ENCODE results near the gene DRD3.
A peak's percentile ranks its signal among the peaks of the same experiment; 100 is the strongest.

DRD3 gene

DNA sequence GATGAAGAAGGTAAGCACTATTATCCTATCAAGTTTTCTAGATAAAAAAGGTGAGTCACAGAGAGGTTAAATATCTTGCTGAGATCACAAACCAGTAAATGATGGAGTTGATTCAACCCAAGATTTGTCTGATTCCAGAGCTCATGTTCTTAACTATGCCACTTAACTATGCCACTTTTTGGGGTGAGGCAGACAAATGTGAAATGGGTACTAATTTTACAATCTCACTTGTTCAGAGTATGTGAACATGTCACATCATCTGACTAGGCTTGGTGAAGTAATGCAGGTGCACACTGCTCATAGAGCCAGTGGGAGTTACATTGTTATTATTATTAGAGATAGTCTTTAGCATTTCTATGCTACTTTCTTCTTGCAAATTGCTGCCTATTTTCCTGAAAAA, 2.0 kb downstream of the DRD3 start:
- no peak for DNase-seq

DNA sequence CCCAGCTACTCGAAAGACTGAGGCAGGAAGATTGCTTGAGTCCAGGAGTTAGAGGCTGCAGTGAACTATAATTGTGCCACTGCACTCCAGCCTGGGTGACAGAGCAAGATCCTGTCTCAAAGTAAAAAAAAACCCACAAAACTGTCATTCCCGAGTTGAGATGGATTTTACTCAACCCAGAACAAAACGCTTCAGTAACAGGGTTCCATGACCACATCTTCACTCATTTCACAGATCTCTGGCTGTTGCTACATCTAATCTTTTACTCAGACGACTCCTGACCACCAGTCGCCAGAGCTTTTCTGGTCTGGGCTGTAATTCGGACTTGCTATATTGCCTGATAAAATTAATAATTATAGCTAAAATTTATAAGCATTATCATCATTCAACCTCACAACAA, 2.4 kb downstream of the DRD3 start:
- DNase-seq, result no peak

DNA sequence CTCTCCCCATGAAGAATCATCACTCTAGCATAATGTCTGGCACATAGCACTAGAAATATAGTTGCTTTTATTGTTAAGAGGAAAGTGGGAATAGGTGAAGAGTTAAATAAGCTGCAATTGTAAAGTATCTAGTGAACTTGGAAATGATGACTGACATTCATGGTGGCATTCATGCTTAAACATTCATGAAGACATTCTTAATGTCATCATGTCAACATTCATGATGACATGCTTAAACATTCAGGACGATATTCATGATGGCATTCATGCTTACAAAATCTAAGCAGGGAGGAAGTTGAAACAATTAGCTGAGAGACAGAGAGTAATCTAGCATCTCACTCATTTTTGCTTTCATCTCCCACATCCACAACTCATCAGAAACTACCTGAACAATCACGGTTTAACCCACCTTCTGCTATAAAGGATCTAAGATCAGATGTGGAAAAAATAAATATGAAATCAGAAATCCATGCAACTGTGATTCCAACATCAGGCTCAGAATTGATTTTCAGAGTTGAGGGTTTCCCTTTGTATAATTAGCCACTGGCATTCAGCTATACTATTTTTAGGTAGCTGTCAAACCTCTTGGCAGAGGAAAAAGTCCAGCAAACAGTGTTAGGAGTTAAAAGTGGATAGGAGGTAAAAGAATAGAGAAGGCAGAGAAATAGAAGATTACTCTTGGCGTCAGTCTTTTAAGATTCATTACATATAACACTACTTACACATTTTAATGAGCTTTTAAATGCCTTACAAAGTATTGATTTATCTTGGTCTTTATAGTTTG, 3.5 kb downstream of the DRD3 start:
- DNase-seq, result no peak

DNA sequence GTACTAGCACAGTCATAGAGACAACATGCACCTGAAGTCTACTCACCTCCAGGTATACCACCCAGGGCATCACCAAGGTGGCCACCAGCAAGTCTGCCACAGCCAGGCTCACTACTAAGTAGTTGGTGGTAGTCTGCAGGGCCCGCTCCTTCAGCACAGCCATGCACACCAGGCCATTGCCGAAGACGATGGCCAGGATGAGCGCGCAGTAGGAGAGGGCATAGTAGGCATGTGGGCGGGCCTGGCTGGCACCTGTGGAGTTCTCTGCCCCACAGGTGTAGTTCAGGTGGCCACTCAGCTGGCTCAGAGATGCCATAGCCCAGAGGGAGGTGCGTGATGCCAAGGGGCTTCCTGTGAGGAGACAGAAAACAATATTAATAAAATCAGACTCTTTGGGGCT, 7.2 kb downstream of the DRD3 start:
- no peak for DNase-seq

DNA sequence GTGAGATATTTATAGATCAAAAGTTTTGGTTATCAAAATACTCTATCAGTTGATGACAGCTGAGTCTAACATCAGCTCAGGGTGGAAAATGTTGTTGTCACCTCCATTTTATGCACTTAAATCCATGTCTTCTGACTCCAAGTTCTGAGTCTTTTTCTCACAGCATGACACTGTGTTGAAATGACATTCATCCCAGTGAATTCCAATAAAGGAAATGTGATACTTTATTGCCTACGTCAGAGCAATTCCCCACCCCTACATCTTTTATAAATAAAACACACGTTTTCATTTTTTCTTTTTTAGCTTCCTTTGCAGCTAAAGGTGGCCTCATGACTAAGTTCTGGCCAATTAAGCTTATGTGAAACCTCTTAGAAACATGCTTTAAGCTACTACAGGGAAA, 10.7 kb downstream of the DRD3 start:
- no peak for DNase-seq

DNA sequence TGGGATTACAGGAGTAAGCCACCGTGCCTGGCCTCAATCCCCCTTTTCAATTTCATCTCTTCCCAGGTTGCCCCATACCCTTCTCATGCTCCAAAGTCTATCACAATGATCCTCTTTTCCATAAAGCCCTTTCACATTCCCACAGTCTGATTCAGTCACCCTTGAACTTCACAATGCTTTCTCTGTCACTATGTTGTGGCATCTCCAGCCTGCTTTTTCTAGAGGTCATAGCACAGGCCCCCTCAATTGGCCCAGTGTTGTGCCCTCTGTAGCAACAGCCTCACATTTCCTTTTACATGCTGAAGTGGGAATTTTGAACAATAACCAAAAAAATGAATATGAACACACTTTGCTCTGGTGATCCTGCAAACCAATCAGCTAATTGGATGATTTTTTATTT, 21.5 kb downstream of the DRD3 start:
- no peak for DNase-seq

DNA sequence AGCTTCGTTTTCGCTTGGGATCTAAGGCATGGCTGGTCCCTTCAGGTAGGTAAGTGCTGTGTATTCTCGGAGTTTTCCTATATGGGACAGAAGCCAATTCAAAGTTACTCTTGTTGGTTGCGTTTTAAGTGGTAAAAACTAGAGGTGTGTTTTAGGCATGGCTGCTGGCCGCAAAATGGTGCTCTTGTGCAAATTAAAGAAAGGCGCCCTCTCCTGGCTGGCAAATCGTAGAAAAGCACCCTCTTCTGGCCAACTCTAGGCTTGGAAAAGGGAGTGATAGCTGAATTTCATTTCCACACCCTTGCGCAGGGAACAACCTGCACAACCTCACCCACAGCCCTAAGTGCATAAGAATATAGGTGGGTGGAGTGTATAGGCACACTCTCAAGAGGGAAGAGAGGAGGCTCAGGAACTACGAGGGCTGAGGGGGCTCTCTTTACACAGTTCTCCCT, 23.5 kb downstream of the DRD3 start:
- peak in 1 of 2 experiments; percentile 40 for DNase-seq

DNA sequence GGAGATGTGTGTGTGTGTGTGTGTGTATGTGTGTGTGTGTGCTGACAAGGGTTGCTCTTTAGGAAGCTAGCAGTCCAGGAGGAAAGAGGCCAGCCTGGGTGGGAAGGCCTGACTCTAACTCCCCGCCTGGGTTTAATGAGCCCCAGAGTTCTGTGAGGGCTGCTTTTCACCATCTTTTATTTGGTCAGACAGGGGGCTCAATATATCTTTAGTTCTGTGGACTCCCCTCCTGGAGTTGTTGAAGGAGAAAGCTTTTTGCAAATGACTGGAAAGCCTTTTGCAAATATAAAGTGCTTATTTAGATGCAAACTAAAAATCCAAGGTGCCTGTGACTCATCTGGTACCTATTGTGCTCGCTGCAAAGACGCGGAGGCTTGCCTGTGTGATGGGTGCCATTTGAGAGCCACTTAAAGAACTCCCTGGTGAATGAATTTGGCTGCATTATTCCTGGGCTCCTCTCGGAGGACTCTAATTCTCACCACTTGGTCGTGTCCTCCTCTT, 24.5 kb downstream of the DRD3 start:
- no peak for DNase-seq

DNA sequence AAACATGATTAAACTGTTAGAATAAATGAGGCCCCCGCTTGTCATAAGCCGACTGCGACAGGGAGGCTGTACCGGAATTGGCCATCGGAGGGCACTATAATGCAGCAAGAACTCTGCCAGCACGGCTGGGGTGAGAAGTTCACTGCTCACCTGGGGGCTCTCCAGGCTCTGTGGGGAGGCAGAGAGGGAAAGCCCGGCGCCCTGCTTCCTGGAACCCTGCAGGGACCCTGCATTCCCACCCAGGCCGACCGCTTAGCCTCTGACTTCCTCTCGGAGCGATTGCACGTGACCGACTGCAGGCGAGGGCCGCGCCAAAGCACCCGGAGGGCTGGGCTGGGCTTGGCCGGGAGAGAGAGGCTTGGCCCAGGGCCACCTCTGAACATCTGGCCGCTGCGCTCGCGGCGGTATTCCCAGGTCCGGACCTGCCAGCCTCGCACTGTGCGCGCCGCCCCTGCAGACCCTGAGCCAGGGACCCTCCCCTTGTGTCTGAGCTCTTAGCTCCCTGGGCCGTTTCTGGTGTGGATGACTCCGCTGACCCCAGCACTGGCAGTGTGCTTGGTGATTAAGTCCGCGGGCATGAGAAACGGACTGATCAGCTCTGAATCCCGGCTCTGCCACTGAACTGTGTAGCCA, 26.2 kb downstream of the DRD3 start:
- DNase-seq, result peak; percentile 38 to 77

DNA sequence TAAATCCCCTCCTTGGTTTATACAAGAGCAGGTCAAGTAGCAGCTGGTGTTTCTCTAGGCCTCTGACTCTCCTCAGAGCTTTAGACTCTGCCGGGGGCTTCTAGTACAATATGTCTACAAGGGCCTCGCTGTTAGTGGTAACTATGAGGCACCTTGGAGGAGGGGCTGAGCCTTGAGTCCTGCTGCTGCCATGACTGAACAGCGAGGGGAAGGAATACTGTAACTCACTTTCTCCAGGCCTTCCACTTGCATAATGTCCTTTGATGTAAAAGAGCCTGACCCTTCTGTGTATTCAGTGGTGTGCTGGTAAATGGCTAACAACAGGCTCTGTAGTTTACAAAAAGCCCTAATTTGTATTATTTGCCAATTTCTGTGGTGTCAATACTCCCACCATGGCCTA, 27.8 kb downstream of the DRD3 start:
- no peak for DNase-seq

DNA sequence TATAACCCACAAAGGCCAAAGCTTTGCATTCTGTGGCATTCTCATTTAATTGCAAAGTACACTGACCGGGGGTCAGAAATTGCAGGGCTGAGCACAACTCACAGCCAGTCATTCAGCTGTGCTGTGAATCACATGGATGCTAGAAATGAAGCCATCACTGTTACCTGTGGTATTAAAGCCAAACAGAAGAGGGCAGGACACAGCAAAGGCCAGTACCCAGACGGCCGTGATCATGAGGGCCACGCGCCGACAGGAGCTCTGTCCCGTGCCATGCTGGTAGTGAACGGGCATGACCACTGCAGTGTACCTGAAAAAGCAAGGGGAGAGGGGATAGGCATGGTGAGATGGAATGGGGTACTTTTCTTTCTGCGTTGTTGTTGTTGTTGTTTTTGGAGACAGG, 31.6 kb downstream of the DRD3 start:
- DNase-seq, result no peak

DNA sequence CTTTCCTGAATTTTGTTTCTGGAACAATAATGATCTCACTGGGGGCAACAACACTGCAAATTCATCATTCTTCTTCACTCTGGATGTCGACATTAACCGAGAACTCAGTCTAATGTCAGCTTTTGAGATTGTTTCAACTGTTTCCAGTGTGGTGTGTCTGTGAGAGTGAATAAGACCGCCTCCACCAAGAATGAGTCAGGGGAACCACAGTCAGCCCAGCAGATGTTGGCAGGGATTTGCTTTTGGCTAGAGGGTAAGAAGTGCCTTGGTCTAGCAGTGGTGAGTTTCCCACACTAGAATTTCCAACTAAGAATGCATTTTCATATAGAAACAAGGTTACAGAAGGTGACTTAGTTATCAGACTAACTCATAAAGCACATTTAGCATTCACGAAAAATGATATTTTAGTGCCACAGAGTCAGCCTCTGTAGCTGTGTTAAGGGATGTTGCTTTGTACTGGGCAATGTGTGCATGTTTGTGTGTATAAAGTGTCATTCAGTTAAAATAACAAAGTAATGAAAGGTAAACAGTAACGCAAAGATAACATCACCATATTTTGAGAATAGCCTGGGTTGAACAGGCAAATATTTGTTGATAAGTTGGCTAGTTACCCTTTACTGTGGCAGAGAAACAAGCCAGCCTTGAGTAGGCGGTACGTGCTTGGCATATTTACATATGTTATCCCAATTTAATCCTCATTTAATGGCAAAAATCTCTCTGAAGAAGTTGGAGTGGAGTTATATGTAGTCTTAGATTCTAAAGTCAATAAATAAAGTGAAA, 33.8 kb downstream of the DRD3 start:
- DNase-seq, result no peak

DNA sequence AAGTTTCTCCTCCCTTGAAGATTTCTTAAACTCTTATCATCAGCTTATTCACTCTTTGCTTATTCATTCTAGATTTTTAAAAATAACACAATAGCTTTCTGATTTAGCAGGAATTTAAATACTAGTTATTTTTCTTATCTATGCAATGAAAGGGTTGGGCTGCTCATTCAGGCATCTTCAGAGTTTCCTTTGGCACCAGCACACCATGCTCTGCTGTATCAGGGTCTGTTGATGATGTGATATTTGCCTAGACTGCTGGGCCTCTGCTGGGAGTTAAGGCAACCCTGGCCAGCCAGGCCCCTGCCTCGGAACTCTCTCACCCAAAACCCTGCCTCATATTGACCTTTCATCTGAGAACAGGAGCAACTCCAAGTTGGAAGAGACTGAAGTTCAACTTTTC, 35.0 kb downstream of the DRD3 start:
- DNase-seq, result no peak

DNA sequence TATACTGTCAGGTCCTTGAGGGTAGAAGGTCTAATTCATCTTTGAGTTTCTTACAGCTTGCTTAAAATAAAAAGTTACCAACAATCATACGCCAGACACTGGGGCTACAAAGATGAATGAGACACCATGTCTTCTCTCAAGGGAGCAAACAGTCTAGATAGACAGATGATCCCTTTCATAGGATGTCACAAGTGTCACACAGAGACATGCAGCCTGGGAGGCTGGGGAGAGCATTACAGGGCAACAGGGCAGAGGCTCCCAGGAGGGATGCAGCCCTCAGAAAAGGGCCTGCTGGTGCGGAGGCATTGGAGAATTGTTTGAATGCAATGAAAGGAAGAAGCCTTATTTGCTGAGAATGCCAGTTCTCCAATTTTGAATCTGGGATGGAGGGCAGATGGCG, 39.0 kb downstream of the DRD3 start:
- DNase-seq, result no peak

DNA sequence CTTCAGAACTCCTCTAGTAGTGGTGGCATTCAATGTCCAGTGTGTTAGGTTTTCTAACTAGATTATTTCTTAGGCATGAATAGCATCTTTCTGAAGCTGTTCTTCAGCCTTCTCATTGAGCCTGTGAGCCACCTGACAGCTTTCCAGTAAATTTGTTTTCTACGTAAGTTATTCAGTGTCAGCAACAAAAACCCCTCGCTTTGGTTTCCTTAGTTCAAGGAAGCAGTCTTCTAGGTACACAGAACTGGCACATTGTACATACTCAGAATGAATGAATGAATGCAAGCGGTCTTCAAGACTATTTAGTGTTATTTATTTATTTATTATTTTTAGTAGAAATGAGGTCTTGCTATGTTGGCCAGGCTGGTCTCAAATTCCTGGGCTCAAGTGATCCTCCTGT, 44.9 kb downstream of the DRD3 start:
- DNase-seq, result no peak

DNA sequence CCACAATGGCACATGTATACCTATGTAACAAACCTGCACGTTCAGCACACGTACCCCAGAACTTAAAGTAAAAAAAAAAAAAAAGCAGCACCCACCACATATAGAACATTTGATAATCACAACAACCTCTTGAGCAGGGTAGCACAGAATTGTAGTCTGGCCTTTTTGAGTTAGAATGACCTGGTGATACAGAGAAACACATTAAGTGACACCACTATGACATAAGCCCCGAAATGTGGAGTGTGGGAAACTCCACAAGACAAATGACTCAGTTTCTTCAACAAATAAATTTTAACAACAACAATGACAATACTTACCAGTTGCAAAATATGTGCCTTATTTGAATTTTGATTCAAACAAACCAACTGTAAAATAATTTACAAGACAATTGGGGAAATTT, 46.4 kb downstream of the DRD3 start:
- DNase-seq, result no peak

DNA sequence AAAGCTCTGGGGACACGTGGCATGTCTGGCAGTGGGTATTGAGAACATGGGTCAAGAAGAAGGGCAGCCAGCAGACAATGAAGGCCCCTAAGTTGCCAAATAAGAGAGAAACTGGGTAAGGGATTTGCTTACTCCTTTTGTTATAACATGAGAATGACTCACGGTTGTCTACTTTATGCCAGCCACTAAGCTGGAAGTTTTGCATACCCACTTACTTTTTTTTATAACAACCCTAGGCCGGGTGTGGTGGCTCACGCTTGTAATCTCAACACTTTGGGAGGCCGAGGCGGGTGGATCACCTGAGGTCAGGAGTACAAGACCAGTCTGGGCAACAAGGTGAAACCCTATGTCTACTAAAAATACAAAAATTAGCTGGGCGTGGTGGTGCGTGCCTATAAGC, 50.0 kb downstream of the DRD3 start:
- no peak for DNase-seq

DNA sequence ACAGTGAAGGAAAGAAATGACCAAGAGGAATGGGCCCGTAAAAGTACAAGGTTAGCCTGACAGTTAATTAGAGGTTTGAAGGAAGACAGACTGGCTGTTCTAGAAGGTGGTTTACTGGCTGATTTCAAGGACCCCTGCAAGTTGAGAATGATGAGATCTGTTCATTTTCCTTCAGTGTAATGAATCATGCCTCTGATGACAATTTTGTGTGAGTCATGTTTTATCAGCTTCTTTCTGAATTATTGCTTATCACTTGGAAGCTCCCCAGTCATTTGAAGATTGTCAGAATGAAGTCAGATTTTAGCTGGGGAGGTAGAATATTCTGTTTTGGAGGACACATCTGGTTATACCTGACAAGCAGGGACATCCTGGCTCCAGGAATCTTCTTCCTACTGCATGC, 50.6 kb downstream of the DRD3 start:
- DNase-seq, result no peak

DNA sequence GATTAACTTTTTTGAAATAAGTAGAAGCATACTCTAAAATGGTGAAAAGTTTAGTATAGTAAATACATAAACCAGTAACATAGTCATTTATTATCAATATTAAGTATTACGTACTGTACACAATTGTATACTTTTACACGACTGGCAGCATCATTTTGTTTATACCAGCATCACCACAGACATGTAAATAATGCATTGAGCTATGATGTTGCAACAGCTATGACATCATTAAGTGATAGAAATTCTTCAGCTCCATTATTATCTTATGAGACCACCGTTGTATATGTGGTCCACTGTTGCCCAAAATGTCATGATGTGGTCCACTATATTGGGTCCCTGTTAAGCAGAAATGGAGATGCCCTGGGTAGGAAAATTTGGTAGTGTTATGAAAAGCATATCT, 51.3 kb downstream of the DRD3 start:
- DNase-seq, result no peak

DNA sequence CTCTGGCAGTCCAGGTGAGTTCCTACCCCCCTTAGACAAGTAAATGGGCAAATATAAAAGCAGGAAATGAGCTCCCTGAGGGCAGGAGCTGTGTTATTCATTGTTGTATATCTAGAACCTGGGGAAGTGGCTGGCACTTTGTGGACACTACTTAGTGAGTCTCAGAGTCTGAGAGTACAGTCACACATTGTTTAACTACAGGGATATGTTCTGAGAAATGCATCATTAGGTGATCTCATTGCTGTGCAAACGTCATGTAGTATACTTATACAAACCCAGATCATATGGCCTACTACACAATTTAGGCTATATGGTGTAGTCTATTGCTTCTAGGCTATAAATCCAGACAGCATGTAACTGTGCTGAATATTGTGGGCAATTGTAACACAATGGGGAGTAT, 52.4 kb downstream of the DRD3 start:
- DNase-seq, result no peak

DNA sequence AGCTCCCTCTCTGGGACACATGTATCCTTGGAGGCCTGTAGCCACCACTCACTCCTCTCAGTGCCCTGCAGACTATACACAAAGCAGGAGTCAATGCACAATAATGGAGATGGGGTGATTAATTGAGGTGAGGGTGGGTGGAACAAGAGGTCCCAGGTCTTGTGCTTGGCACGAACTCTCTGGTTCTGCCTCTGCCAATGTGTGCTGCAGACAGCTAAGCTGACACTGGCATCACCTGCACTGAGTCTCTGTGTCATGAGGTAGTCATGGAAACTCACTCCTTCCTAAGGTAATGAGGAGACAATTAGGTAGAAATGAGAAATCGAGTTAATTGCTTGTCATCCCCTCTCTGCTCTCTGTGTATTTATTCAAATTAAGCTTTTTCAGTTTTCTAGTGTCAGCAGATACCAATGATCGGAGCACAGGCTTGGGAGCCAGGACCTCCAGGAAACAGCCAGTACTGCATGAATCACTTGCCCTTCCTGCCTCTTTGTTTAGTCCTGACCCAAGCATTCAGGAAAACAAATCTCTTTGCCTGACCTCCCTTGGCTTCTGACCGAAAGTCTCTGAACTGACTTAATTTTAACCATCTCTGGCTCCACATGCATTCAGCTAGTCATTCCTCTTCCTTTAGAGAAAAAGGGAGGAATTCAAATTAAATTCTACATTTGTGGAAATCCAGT, 56.7 kb downstream of the DRD3 start:
- peak; percentile 74 to 75 for DNase-seq

DNA sequence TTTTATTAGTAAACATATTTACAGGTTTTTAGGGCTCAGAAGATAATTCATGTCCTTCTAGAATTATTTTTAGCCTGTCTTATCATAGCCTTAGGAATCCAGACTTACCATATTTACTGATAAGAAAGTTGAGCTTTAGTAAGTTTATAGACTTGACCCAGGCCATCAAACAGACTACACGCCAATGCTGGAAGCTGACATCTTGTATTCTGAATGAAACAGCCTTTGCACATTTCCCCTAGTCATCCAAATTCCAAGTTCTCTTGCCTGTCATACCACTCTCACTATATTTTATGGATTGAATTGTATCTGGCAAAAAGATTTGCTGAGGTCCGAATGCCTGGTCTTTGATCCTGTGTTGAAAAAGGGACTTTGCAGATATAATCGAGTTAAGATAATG, 58.6 kb downstream of the DRD3 start:
- no peak for DNase-seq

DNA sequence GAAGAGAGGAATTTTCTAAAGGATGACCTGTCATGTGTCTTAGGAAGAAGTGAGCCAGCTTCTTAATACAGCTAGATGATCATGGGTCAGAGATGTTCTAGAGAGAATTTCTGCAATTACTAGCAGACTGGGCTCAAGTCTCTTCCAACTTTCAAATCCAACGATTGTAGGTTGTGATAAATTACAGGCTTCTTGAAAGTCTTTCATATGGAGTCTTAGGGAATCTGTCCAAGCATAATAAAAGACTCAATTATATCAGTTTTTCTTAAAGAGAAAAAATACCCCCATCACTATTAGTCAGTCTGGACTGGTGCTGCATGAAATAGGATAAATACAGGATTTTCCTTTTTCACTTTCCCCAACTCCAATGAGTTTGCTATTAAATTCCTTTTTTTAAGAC, 59.1 kb downstream of the DRD3 start:
- no peak for DNase-seq

Measured in NCI-H526 (cell line).